SU-DHL-6 (cell line): ENCODE data around the gene ITGB4.

Experiments
- H2AFZ ChIP-seq: fragments of 200-600 bp; sonication (generic); 2 replicates; pipeline ENCODE4 v1.6.1; 2014; ENCODE audit warnings: low read depth, mild to moderate bottlenecking, moderate library complexity, mixed read lengths, antibody characterized with exemption, low read length; ENCODE audit not compliant: severe bottlenecking
- H3F3A ChIP-seq: fragments of 200-600 bp; shearing (Covaris generic); 2 replicates; pipeline ENCODE4 v1.6.0; 2016; ENCODE audit warnings: antibody characterized with exemption, mild to moderate bottlenecking; ENCODE audit not compliant: insufficient read depth
- H3K27ac ChIP-seq: fragments of 200-600 bp; sonication (generic); 2 replicates; pipeline ENCODE4 v1.5.1; 2016; ENCODE audit warnings: low read depth, mild to moderate bottlenecking, low read length, moderate library complexity, mixed read lengths
- H3K27me3 ChIP-seq: fragments of 200-600 bp; sonication (generic), shearing (Covaris generic); 2 replicates; pipeline ENCODE4 v1.6.0; 2014; ENCODE audit warnings: mild to moderate bottlenecking, low read length
- H3K36me3 ChIP-seq: fragments of 200-600 bp; sonication (generic); 2 replicates; pipeline ENCODE4 v1.6.1; 2014; ENCODE audit warnings: mild to moderate bottlenecking, low read length, mixed read lengths
- H3K4me2 ChIP-seq: fragments of 300-600, 200-600 bp; shearing (Covaris generic), sonication (generic); 2 replicates; pipeline ENCODE4 v1.6.0; 2014; ENCODE audit warnings: low read length, low read depth, mild to moderate bottlenecking; ENCODE audit not compliant: poor library complexity, severe bottlenecking
- H3K4me3 ChIP-seq: fragments of 200-600 bp; sonication (generic); 2 replicates; pipeline ENCODE4 v1.5.1; 2014; ENCODE audit warnings: antibody characterized with exemption, low read length, mild to moderate bottlenecking, mixed read lengths; ENCODE audit not compliant: insufficient read depth, poor library complexity, severe bottlenecking
- H3K79me2 ChIP-seq: fragments of 200-600 bp; sonication (generic); 2 replicates; pipeline ENCODE4 v1.6.1; 2014; ENCODE audit warnings: mild to moderate bottlenecking, low read length, moderate library complexity; ENCODE audit not compliant: insufficient read depth
- H3K9ac ChIP-seq: fragments of 200-600 bp; sonication (generic); 2 replicates; pipeline ENCODE4 v1.7.0; 2014; ENCODE audit warnings: mild to moderate bottlenecking, low read length
- H3K9me2 ChIP-seq: fragments of 200-600 bp; sonication (generic); replicated peaks from 2 replicates; pipeline ENCODE4 v1.6.1; 2014; ENCODE audit warnings: low read length; ENCODE audit not compliant: insufficient read depth
- H3K9me3 ChIP-seq: fragments of 200-600 bp; sonication (generic); 2 replicates; pipeline ENCODE4 v1.6.1; 2014; ENCODE audit warnings: low read length, mixed read lengths; ENCODE audit not compliant: insufficient read depth
- H4K20me1 ChIP-seq: fragments of 200-600 bp; sonication (generic); 2 replicates; pipeline ENCODE4 v1.6.1; 2014; ENCODE audit warnings: low read depth, mild to moderate bottlenecking, antibody characterized with exemption, low read length, moderate library complexity, mixed read lengths
- CTCF ChIP-seq: fragments of 200-600 bp; sonication (generic); IDR thresholded peaks from one replicate; pipeline ENCODE4 v1.5.1; 2017; ENCODE audit warnings: antibody characterized with exemption, mild to moderate bottlenecking, low read length, moderate library complexity; ENCODE audit not compliant: insufficient read depth, poor library complexity, severe bottlenecking
- EZH2phosphoT487 ChIP-seq: fragments of 200-600 bp; sonication (generic), shearing (Covaris generic); conservative IDR thresholded peaks from 2 replicates; pipeline ENCODE4 v1.6.1; 2018; ENCODE audit warnings: mild to moderate bottlenecking, antibody characterized with exemption, low read length, moderate library complexity, mixed read lengths

Gene ITGB4

GRCh38 chr17:75698659-75699058 lies 22.6 kb upstream of the ITGB4 start:
- Histone ChIP-seq H3K4me3 (no peak overlapping the region), H3K27me3 (no peaks in the 10 kb centered on the region), H3K9me3 (no peaks in the 10 kb centered on the region), H3F3A (no peaks in the 10 kb centered on the region), H3K27ac (no peak overlapping the region), H4K20me1 (no peaks in the 10 kb centered on the region), H3K9me2 (no peaks in the 10 kb centered on the region), H2AFZ (no peak overlapping the region), H3K9ac (no peak overlapping the region), H3K4me2 (no peak overlapping the region), H3K36me3 (0 out of 2 replicates have a peak, but pooled peaks cover 5% of the 10 kb centered on the region), H3K79me2 (no peaks in the 10 kb centered on the region)
- TF ChIP-seq CTCF (no peak), EZH2phosphoT487 (no peak)

GRCh38 chr17:75701288-75701687 lies 20.0 kb upstream of the ITGB4 start:
- H3K9me2 ChIP-seq, result no peaks in the 10 kb centered on the region
- H3K27me3 ChIP-seq, result no peaks in the 10 kb centered on the region
- H3F3A ChIP-seq, result no peaks in the 10 kb centered on the region
- 0 out of 2 replicates have a peak, but pooled peaks cover 5% of the 10 kb centered on the region for H3K36me3 ChIP-seq
- no peaks in the 10 kb centered on the region for H4K20me1 ChIP-seq
- no peak overlapping the region for H3K4me3 ChIP-seq
- no peaks in the 10 kb centered on the region for H3K9me3 ChIP-seq
- H3K27ac ChIP-seq, result no peak overlapping the region
- no peaks in the 10 kb centered on the region for H3K79me2 ChIP-seq
- H2AFZ ChIP-seq, result no peak overlapping the region
- H3K4me2 ChIP-seq, result no peak overlapping the region
- H3K9ac ChIP-seq, result no peak overlapping the region
- no peak for TF ChIP-seq CTCF
- no peak for TF ChIP-seq EZH2phosphoT487

GRCh38 chr17:75703191-75703590 lies 18.1 kb upstream of the ITGB4 start:
- Histone ChIP-seq H3K79me2 (no peaks in the 10 kb centered on the region), H3K27ac (no peak overlapping the region), H3K36me3 (0 out of 2 replicates have a peak, but pooled peaks cover 5% of the 10 kb centered on the region), H4K20me1 (no peaks in the 10 kb centered on the region), H3K9me2 (no peaks in the 10 kb centered on the region), H3K9me3 (no peaks in the 10 kb centered on the region), H3K4me3 (no peak overlapping the region), H3K4me2 (no peak overlapping the region), H3K27me3 (no peaks in the 10 kb centered on the region), H2AFZ (no peak overlapping the region), H3K9ac (no peak overlapping the region), H3F3A (no peaks in the 10 kb centered on the region)
- TF ChIP-seq CTCF (no peak), EZH2phosphoT487 (no peak)
